Fibroblast of lung (primary cell): ENCODE data around the gene FANCD2OS. TPM values are rescaled to one million over a fixed set of nuclear protein-coding genes. Genes with fewer than 3 reads are reported as not detected.

Experiments
- DNase-seq, 2 donors: peaks; one replicate each; pipeline versions ENCODE4 v3.0.0 to v3.0.0-alpha.2; 2010; ENCODE audit warnings: low read depth in 2 of 2
- H2AFZ ChIP-seq: 2 replicates; pipeline ENCODE4 v1.5.1; 2012; ENCODE audit warnings: low read length, control low read depth, inconsistent platforms
- H3K27ac ChIP-seq: 2 replicates; pipeline ENCODE4 v1.5.1; 2011; ENCODE audit warnings: low read length, control low read depth; ENCODE audit not compliant: insufficient read depth
- H3K27me3 ChIP-seq: 2 replicates; pipeline ENCODE4 v1.5.1; 2011; ENCODE audit warnings: mild to moderate bottlenecking, low read length; ENCODE audit not compliant: control insufficient read depth, insufficient read depth
- H3K36me3 ChIP-seq: 2 replicates; pipeline ENCODE4 v1.5.1; 2011; ENCODE audit warnings: low read length; ENCODE audit not compliant: control insufficient read depth, insufficient read depth
- H3K4me1 ChIP-seq: 2 replicates; pipeline ENCODE4 v1.5.1; 2011; ENCODE audit warnings: low read length; ENCODE audit not compliant: control insufficient read depth, insufficient read depth; ENCODE audit errors: extremely low read depth
- H3K4me2 ChIP-seq: 2 replicates; pipeline ENCODE4 v1.5.1; 2011; ENCODE audit warnings: low read length, control low read depth; ENCODE audit not compliant: insufficient read depth; ENCODE audit errors: extremely low read depth
- H3K4me3 ChIP-seq, 4 experiments: fragments of 200-600 bp in 1 of 4; sonication (generic) in 1 of 4; replicated peaks in 1 of 4; 2 replicates each; pipeline ENCODE4 v1.5.1; 2011 to 2016; ENCODE audit warnings: low read length in 4 of 4, low read depth in 3 of 4, mild to moderate bottlenecking in 3 of 4, control low read depth in 2 of 4, inconsistent platforms in 1 of 4, mixed read lengths in 1 of 4; ENCODE audit not compliant: insufficient read depth in 1 of 4; ENCODE audit errors: control extremely low read depth in 1 of 4
- H3K79me2 ChIP-seq: 2 replicates; pipeline ENCODE4 v1.5.1; 2012; ENCODE audit warnings: mild to moderate bottlenecking, low read length, inconsistent platforms; ENCODE audit not compliant: control insufficient read depth, insufficient read depth
- H3K9ac ChIP-seq: 2 replicates; pipeline ENCODE4 v1.5.1; 2011; ENCODE audit warnings: mild to moderate bottlenecking, low read length, control low read depth; ENCODE audit not compliant: insufficient read depth
- H3K9me3 ChIP-seq: 2 replicates; pipeline ENCODE4 v1.5.1; 2012; ENCODE audit warnings: low read depth, low read length; ENCODE audit not compliant: control insufficient read depth, insufficient read depth
- H4K20me1 ChIP-seq: 2 replicates; pipeline ENCODE4 v1.5.1; 2011; ENCODE audit warnings: low read length; ENCODE audit not compliant: control insufficient read depth, insufficient read depth; ENCODE audit errors: extremely low read depth
- EZH2 ChIP-seq: IDR thresholded peaks from 2 replicates; pipeline ENCODE4 v1.5.1; 2012; ENCODE audit warnings: low read length, control low read depth, mild to moderate bottlenecking; ENCODE audit errors: missing control alignments
- polyA plus RNA-seq, 2 donors: library from polyadenylated mRNA; depleted of rRNA in 1 of 2; stranded (reverse) in 1 of 2; unstranded in 1 of 2; fragments of >200 nt; gene quantifications; 2 replicates each; pipeline ENCODE4 v1.2.1, GENCODE V29; 2011 to 2012; ENCODE audit warnings: missing spikeins in 1 of 2
- total RNA-seq: library from RNA; depleted of rRNA; stranded (reverse); fragments of >200 nt; gene quantifications from 2 replicates; pipeline ENCODE4 v1.2.1, GENCODE V29; 2014
- TF ChIP-seq, protein P1 (sequence below), 2 donors: IDR thresholded peaks in 1 of 2; conservative IDR thresholded peaks in 1 of 2; 1 replicate in 1 of 2; 2 replicates in 1 of 2; pipeline ENCODE4 v1.5.1; 2011 to 2012; ENCODE audit warnings: low read length in 2 of 2, control low read depth in 1 of 2, inconsistent platforms in 1 of 2, low read depth in 1 of 2, mild to moderate bottlenecking in 1 of 2

Gene FANCD2OS
- total and polyA plus RNA-seq, 2 donors (not counting 1 experiment from before 2014, with no cell fraction given): not detected

DNA sequence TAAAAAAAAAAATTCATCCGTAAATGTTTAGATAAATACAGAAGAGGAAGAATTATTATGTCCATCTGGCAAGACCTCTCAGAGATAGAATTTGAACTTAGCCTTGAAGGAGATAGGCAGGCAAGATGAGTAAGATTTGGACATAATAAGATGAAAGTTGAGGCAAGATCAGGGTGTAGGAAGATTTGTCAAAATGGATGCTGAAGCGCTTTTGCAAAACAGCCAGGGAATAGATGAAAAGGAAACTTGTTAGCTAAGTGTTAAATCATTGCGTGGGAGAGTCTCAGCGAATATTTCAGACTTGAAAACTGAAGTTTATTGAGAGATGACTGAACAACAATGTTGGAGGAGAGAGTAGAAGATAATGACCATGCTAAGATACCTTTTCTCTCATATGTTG lies 14.7 kb upstream of the FANCD2OS start:
- Histone ChIP-seq H3K4me3 (no peak overlapping the region), H3K36me3 (peaks cover 3% of the 10 kb centered on the region), H3K27me3 (no peaks in the 10 kb centered on the region), H3K4me2 (no peak overlapping the region), H3K9me3 (no peaks in the 10 kb centered on the region), H3K79me2 (peaks cover 49% of the 10 kb centered on the region), H3K9ac (no peak overlapping the region), H3K4me1 (no peaks in the 10 kb centered on the region), H2AFZ (no peak overlapping the region), H4K20me1 (no peaks in the 10 kb centered on the region), H3K27ac (no peak overlapping the region)
- DNase-seq: no peak
- TF ChIP-seq EZH2: no peak
- TF ChIP-seq, protein P1, sequence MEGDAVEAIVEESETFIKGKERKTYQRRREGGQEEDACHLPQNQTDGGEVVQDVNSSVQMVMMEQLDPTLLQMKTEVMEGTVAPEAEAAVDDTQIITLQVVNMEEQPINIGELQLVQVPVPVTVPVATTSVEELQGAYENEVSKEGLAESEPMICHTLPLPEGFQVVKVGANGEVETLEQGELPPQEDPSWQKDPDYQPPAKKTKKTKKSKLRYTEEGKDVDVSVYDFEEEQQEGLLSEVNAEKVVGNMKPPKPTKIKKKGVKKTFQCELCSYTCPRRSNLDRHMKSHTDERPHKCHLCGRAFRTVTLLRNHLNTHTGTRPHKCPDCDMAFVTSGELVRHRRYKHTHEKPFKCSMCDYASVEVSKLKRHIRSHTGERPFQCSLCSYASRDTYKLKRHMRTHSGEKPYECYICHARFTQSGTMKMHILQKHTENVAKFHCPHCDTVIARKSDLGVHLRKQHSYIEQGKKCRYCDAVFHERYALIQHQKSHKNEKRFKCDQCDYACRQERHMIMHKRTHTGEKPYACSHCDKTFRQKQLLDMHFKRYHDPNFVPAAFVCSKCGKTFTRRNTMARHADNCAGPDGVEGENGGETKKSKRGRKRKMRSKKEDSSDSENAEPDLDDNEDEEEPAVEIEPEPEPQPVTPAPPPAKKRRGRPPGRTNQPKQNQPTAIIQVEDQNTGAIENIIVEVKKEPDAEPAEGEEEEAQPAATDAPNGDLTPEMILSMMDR (conservative IDR thresholded peaks at IDR 0.05 in 1 of 2, IDR thresholded peaks at IDR 0.05 in 1 of 2; ENCODE audit: low read depth in 1 of 2, low read length in 2 of 2): no peak

DNA sequence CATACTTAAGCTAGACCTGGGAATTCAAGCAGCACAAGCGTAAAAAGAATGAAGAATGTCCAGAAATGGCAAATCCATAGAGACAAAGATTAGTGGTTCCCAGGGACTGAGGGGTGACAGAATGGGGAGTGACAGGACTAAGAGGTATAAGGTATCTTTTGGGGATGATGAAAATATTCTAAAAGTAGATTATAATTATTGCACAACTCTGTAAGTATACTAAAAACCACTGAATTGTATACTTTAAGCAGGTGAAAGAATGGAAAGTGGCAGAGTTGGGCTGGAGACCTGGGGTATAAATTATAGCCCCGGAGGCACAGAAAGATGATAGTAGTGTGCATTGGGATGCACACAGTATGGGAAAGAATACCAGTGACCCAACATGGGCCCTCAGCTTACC lies 13.0 kb upstream of the FANCD2OS start:
- DNase-seq: no peak
- Histone ChIP-seq H3K4me1 (peaks cover 7% of the 10 kb centered on the region), H3K9me3 (no peaks in the 10 kb centered on the region), H2AFZ (no peak overlapping the region), H3K4me3 (no peak overlapping the region), H3K27me3 (no peaks in the 10 kb centered on the region), H3K36me3 (no peaks in the 10 kb centered on the region), H3K79me2 (peaks cover 66% of the 10 kb centered on the region), H3K9ac (no peak overlapping the region), H4K20me1 (no peaks in the 10 kb centered on the region), H3K4me2 (no peak overlapping the region), H3K27ac (no peak overlapping the region)
- TF ChIP-seq, protein P1 (conservative IDR thresholded peaks at IDR 0.05 in 1 of 2, IDR thresholded peaks at IDR 0.05 in 1 of 2; ENCODE audit: low read depth in 1 of 2, low read length in 2 of 2): no peak
- no peak for TF ChIP-seq EZH2

DNA sequence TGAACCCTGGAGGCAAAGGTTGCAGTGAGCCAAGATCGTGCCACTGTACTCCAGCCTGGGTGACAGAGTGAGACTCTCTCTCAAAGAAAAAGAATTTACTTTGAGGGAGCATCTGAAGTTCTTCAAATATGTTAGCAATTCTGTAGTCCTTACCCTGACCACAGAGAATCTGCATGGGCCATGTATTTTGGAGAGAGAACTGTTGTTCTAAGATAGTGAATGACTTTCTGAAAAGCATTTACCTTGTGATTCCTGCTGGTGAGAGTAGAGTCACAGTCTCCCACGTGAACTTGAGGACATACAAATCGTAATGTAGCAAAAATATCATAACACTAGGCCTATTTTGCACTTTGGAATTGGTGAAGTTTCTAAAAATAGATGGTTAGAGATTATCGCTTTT lies 11.3 kb upstream of the FANCD2OS start:
- H3K27me3 ChIP-seq: no peaks in the 10 kb centered on the region
- no peak for TF ChIP-seq EZH2
- TF ChIP-seq, protein P1 (conservative IDR thresholded peaks at IDR 0.05 in 1 of 2, IDR thresholded peaks at IDR 0.05 in 1 of 2; ENCODE audit: low read depth in 1 of 2, low read length in 2 of 2): no peak
- H3K27ac ChIP-seq: no peak overlapping the region
- peaks cover 66% of the 10 kb centered on the region for H3K79me2 ChIP-seq
- no peaks in the 10 kb centered on the region for H3K9me3 ChIP-seq
- no peak overlapping the region for H2AFZ ChIP-seq
- no peaks in the 10 kb centered on the region for H4K20me1 ChIP-seq
- no peak overlapping the region for H3K4me3 ChIP-seq
- H3K4me2 ChIP-seq: no peak overlapping the region
- peaks cover 7% of the 10 kb centered on the region for H3K4me1 ChIP-seq
- H3K9ac ChIP-seq: no peak overlapping the region
- DNase-seq: peak in 1 of 2 donors; percentile 56
- no peaks in the 10 kb centered on the region for H3K36me3 ChIP-seq
